ENCODE results near the gene GPR173. TPM values are rescaled to one million over a fixed set of nuclear protein-coding genes. Genes with fewer than 3 reads are reported as not detected.

GPR173 gene
- total RNA-seq, 1 experiment from 2014 or later, result 1.6 TPM

DNA sequence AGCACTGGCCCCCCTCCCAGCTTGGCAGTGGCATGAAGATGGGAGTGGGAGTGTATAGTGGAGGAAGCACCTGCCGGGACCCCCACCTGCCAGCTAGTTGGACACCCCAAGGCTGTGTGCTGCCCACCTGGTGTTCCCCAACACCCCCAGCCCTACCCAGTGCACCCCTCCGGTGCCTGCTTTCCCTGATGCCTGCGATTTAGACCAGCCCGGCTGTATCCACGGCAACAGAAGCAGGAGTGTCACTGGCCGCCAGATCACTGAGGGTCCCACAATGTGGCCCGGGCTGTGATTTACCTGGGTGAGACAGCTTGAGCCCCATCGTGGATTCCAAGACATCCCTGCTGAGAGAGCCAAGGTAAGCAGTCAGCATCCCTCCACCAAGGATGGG lies 533 bp downstream of the GPR173 start:
- Histone ChIP-seq H4K20me1 (ENCODE audit: low read length) (no peaks in the 10 kb centered on the region), H3K36me3 (ENCODE audit: low read depth, low read length) (no peaks in the 10 kb centered on the region), H3K9ac (ENCODE audit: low read length) (no peak overlapping the region), H3K4me3 (ENCODE audit: low read length) (peak overlapping the region; percentile 63), H3F3A (ENCODE audit: low read length, unreplicated experiment) (no peaks in the 10 kb centered on the region), H3K9me3 (ENCODE audit: low read length) (no peaks in the 10 kb centered on the region), H3K27ac (ENCODE audit: low read length) (no peak overlapping the region), H2AFZ (ENCODE audit: low read length) (no peak overlapping the region), H3K4me2 (ENCODE audit: low read length) (peak overlapping the region; percentile 71), H3K79me2 (ENCODE audit: low read length) (peaks cover 24% of the 10 kb centered on the region; the same call in 1 of the 2 replicates), H3K9me2 (replicated peaks; ENCODE audit: low read length) (no peaks in the 10 kb centered on the region), H3K27me3 (ENCODE audit: low read length) (no peaks in the 10 kb centered on the region), H3K4me1 (ENCODE audit: insufficient read depth, low read length) (peaks cover 12% of the 10 kb centered on the region)
- intact Hi-C loops (cut with micrococcal nuclease), result no loop called here
- no peak for DNase-seq
- TSS peak; percentile 27 for BruUV-seq (replicated peaks)
- CTCF ChIA-PET, result no interaction called here
- POLR2A ChIA-PET (ENCODE audit: unreplicated experiment), result no interaction called here
- no peak for TF ChIP-seq EZH2phosphoT487 (IDR thresholded peaks at IDR 0.05; ENCODE audit: borderline replicate concordance, low read length)
- TF ChIP-seq EZH2 (IDR thresholded peaks at IDR 0.05; ENCODE audit: low read length, unreplicated experiment), result no peak
- TF ChIP-seq, protein P1, sequence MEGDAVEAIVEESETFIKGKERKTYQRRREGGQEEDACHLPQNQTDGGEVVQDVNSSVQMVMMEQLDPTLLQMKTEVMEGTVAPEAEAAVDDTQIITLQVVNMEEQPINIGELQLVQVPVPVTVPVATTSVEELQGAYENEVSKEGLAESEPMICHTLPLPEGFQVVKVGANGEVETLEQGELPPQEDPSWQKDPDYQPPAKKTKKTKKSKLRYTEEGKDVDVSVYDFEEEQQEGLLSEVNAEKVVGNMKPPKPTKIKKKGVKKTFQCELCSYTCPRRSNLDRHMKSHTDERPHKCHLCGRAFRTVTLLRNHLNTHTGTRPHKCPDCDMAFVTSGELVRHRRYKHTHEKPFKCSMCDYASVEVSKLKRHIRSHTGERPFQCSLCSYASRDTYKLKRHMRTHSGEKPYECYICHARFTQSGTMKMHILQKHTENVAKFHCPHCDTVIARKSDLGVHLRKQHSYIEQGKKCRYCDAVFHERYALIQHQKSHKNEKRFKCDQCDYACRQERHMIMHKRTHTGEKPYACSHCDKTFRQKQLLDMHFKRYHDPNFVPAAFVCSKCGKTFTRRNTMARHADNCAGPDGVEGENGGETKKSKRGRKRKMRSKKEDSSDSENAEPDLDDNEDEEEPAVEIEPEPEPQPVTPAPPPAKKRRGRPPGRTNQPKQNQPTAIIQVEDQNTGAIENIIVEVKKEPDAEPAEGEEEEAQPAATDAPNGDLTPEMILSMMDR (conservative IDR thresholded peaks at IDR 0.05; ENCODE audit: low read depth, low read length), result no peak
- no peak for ATAC-seq

DNA sequence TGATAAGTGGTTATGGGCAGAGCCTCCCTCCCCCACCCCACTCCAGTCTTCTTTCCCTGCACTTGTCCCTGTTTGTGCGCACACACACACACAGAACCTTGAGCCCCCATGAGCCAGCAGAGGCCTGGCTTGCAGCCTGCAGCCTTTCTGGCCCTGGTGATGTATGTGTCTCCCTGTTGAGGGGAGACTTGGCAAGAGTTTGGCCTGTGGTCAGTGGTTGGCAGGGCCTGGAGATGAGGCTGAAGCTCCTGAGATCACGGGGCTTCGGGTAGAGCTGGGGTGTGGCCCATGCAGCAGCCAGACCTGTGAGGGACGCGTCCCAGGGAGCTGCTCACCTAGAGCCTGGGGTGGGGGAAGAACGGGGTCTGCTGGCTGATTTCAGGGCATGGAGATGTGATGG lies 2.3 kb downstream of the GPR173 start:
- H3K36me3 ChIP-seq (ENCODE audit: low read depth, low read length), result no peaks in the 10 kb centered on the region
- H2AFZ ChIP-seq (ENCODE audit: low read length), result no peak overlapping the region
- TF ChIP-seq EZH2 (IDR thresholded peaks at IDR 0.05; ENCODE audit: low read length, unreplicated experiment) (no peak), EZH2phosphoT487 (IDR thresholded peaks at IDR 0.05; ENCODE audit: borderline replicate concordance, low read length) (no peak)
- TF ChIP-seq, protein P1 (conservative IDR thresholded peaks at IDR 0.05; ENCODE audit: low read depth, low read length), result no peak
- no peak overlapping the region for H3K4me2 ChIP-seq (ENCODE audit: low read length)
- intact Hi-C loops (cut with micrococcal nuclease), result no loop called here
- CTCF ChIA-PET, result no interaction called here
- no peaks in the 10 kb centered on the region for H3F3A ChIP-seq (ENCODE audit: low read length, unreplicated experiment)
- no peaks in the 10 kb centered on the region for H3K9me2 ChIP-seq (replicated peaks; ENCODE audit: low read length)
- H3K9me3 ChIP-seq (ENCODE audit: low read length), result no peaks in the 10 kb centered on the region
- H3K27me3 ChIP-seq (ENCODE audit: low read length), result no peaks in the 10 kb centered on the region
- POLR2A ChIA-PET (ENCODE audit: unreplicated experiment), result no interaction called here
- no peak for ATAC-seq
- no peak for DNase-seq
- BruUV-seq (replicated peaks), result no TSS peak
- H3K9ac ChIP-seq (ENCODE audit: low read length), result no peak overlapping the region
- no peaks in the 10 kb centered on the region for H4K20me1 ChIP-seq (ENCODE audit: low read length)
- H3K27ac ChIP-seq (ENCODE audit: low read length), result no peak overlapping the region
- H3K4me3 ChIP-seq (ENCODE audit: low read length), result no peak overlapping the region
- peaks cover 24% of the 10 kb centered on the region; the same call in 1 of the 2 replicates for H3K79me2 ChIP-seq (ENCODE audit: low read length)
- peaks cover 12% of the 10 kb centered on the region for H3K4me1 ChIP-seq (ENCODE audit: insufficient read depth, low read length)

DNA sequence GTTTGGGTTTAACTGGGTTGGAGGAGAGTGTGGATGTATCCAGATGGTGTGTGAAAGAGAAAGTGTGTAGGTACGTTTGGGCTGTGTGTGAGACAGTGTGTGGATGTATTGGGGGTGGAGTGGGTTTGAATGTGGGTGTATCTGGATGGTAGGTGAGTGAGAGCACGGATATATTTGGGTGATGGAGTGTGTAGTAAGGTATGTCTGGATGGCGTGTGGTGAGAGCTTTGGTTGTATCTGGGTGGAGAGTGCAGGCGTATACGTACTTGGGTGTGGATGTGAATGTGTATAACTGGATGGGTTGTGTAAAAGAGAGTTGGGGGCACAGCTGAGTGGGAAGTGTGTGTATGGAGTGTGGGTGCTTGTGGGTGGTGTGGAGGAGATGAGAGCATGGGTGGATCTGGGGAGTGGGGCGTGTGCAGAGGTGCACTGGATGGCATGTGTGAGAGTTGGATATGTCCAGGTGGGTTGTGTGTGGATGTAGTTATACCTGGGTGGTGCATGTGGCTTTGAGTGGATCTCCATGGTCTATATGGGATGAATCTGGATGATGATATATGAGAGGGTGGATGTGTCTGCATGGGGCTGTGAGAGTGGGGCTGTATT lies 6.8 kb downstream of the GPR173 start:
- Histone ChIP-seq H3K9me3 (ENCODE audit: low read length) (no peaks in the 10 kb centered on the region), H3F3A (ENCODE audit: low read length, unreplicated experiment) (no peaks in the 10 kb centered on the region), H3K4me3 (ENCODE audit: low read length) (no peak overlapping the region), H2AFZ (ENCODE audit: low read length) (no peak overlapping the region), H3K9ac (ENCODE audit: low read length) (no peak overlapping the region), H3K9me2 (replicated peaks; ENCODE audit: low read length) (no peaks in the 10 kb centered on the region), H3K27me3 (ENCODE audit: low read length) (no peaks in the 10 kb centered on the region), H3K4me1 (ENCODE audit: insufficient read depth, low read length) (peaks cover 7% of the 10 kb centered on the region; the same call in 1 of the 2 replicates), H3K4me2 (ENCODE audit: low read length) (no peak overlapping the region), H4K20me1 (ENCODE audit: low read length) (no peaks in the 10 kb centered on the region), H3K27ac (ENCODE audit: low read length) (no peak overlapping the region), H3K36me3 (ENCODE audit: low read depth, low read length) (no peaks in the 10 kb centered on the region), H3K79me2 (ENCODE audit: low read length) (peaks cover 11% of the 10 kb centered on the region; the same call in 1 of the 2 replicates)
- ATAC-seq (no peak), DNase-seq (no peak)
- TF ChIP-seq EZH2phosphoT487 (IDR thresholded peaks at IDR 0.05; ENCODE audit: borderline replicate concordance, low read length) (no peak), EZH2 (IDR thresholded peaks at IDR 0.05; ENCODE audit: low read length, unreplicated experiment) (no peak)
- TF ChIP-seq, protein P1 (conservative IDR thresholded peaks at IDR 0.05; ENCODE audit: low read depth, low read length), result no peak
- CTCF ChIA-PET, result no interaction called here
- POLR2A ChIA-PET (ENCODE audit: unreplicated experiment), result no interaction called here
- no TSS peak for BruUV-seq (replicated peaks)
- intact Hi-C loops (cut with micrococcal nuclease), result no loop called here

All from PC-3 (cell line).